IMR-90 (cell line): Measurements from ENCODE around the gene HYCC1.

ENCODE experiments used
- BHLHE40 ChIP-seq: fragments of 150-350 bp; IDR thresholded peaks from 2 replicates; pipeline ENCODE4 v1.6.1; 2016; ENCODE audit warnings: mild to moderate bottlenecking, low read depth, low read length
- CEBPB ChIP-seq: IDR thresholded peaks from 2 replicates; pipeline ENCODE4 v1.6.1; 2012; ENCODE audit warnings: low read depth, low read length, improper control_type of control experiment
- CTCF ChIP-seq: conservative IDR thresholded peaks from 2 replicates; pipeline ENCODE4 v1.5.1; 2012; ENCODE audit warnings: mild to moderate bottlenecking, low read depth, low read length, improper control_type of control experiment
- ELK1 ChIP-seq: fragments of 150-350 bp; IDR thresholded peaks from 2 replicates; pipeline ENCODE4 v1.6.1; 2016; ENCODE audit warnings: low read depth, mild to moderate bottlenecking, low read length, moderate library complexity, borderline replicate concordance
- FOS ChIP-seq: fragments of 150-350 bp; IDR thresholded peaks from 2 replicates; pipeline ENCODE4 v1.6.1; 2016; ENCODE audit warnings: low read depth, low read length
- MAFK ChIP-seq: IDR thresholded peaks from 2 replicates; pipeline ENCODE4 v1.6.1; 2012; ENCODE audit warnings: low read depth, low read length, improper control_type of control experiment
- MXI1 ChIP-seq: IDR thresholded peaks from 2 replicates; pipeline ENCODE4 v1.6.1; 2012; ENCODE audit warnings: low read depth, mild to moderate bottlenecking, low read length, moderate library complexity, borderline replicate concordance
- POLR2A ChIP-seq: IDR thresholded peaks from 2 replicates; pipeline ENCODE4 v1.6.1; 2012; ENCODE audit warnings: mild to moderate bottlenecking, low read depth, low read length
- RCOR1 ChIP-seq: IDR thresholded peaks from 2 replicates; pipeline ENCODE4 v1.6.1; 2012; ENCODE audit warnings: mild to moderate bottlenecking, low read length, improper control_type of control experiment; ENCODE audit not compliant: insufficient replicate concordance

- TF ChIP-seq POLR2A, result no peak
- TF ChIP-seq CTCF, result no peak
- no peak for TF ChIP-seq ELK1
- TF ChIP-seq RCOR1, result no peak
- TF ChIP-seq CEBPB, result no peak
- no peak for TF ChIP-seq FOS
- TF ChIP-seq BHLHE40, result no peak
- no peak for TF ChIP-seq MXI1
- no peak for TF ChIP-seq MAFK
Measured at GRCh38 chr7:22992874-22993840, 20.8 kb downstream of the HYCC1 start.
